Measurements from ENCODE around the gene ITSN1. TPM values are rescaled to one million over a fixed set of nuclear protein-coding genes. Genes with fewer than 3 reads are reported as not detected.

Gene ITSN1
- total and polyA plus RNA-seq, 2 of the 13 experiments (the other 11 are each of a cell fraction or from before 2014, with no cell fraction given), result 26.1 to 33.8 TPM

DNA sequence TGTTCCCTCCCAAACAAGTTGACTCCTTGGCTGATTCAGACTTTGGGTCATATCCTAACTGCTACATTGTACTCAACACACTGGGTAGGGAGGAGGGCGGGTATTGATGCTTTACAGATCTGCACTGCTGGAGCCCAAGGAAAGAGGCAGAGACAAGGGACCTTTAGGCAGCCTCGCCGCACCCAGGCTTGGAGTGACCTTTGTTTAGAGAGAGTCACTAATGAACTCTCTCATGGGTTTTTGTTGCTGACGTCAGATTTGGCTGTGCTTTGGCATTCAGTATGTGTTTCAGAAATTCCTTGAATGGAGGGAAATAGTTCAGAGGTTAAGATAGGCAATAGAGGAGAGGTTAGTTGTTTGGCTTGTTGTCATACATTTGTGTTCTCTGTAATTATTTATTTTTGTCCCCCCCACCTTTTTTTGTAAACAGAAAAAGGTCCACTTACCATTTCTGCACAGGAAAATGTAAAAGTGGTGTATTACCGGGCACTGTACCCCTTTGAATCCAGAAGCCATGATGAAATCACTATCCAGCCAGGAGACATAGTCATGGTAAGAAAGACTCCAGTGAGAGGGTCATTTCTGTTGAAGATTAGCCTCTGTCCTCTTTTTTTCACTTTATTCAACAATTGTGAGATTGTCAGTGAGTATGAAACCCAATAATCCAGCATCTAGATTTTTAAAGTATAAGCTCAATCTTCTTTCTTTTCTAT is 157.2 kb downstream of the ITSN1 start:
- TF ChIP-seq MEIS2 (CRISPR knock-in tag; IDR thresholded peaks at IDR 0.05), result no peak
- TF ChIP-seq ATF2 (CRISPR knock-in tag; IDR thresholded peaks at IDR 0.05), result no peak
- TF ChIP-seq, protein P1, sequence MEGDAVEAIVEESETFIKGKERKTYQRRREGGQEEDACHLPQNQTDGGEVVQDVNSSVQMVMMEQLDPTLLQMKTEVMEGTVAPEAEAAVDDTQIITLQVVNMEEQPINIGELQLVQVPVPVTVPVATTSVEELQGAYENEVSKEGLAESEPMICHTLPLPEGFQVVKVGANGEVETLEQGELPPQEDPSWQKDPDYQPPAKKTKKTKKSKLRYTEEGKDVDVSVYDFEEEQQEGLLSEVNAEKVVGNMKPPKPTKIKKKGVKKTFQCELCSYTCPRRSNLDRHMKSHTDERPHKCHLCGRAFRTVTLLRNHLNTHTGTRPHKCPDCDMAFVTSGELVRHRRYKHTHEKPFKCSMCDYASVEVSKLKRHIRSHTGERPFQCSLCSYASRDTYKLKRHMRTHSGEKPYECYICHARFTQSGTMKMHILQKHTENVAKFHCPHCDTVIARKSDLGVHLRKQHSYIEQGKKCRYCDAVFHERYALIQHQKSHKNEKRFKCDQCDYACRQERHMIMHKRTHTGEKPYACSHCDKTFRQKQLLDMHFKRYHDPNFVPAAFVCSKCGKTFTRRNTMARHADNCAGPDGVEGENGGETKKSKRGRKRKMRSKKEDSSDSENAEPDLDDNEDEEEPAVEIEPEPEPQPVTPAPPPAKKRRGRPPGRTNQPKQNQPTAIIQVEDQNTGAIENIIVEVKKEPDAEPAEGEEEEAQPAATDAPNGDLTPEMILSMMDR (CRISPR knock-in tag; IDR thresholded peaks at IDR 0.05), result no peak
- no peak for TF ChIP-seq CBFB (CRISPR knock-in tag; IDR thresholded peaks at IDR 0.05)
- TF ChIP-seq ZNF788 (CRISPR knock-in tag; IDR thresholded peaks at IDR 0.05; ENCODE audit: borderline replicate concordance), result no peak
- TF ChIP-seq RXRA (CRISPR knock-in tag; IDR thresholded peaks at IDR 0.05), result no peak
- TF ChIP-seq REXO4 (CRISPR knock-in tag; IDR thresholded peaks at IDR 0.05; ENCODE audit: borderline replicate concordance), result no peak
- no peak for TF ChIP-seq ZNF550 (CRISPR knock-in tag; IDR thresholded peaks at IDR 0.05; ENCODE audit: borderline replicate concordance)
- TF ChIP-seq HIVEP1 (CRISPR knock-in tag; IDR thresholded peaks at IDR 0.05), result no peak
- no peak for TF ChIP-seq HOXA9 (CRISPR knock-in tag; IDR thresholded peaks at IDR 0.05; ENCODE audit: borderline replicate concordance)
- no peak for TF ChIP-seq ZSCAN21 (CRISPR knock-in tag; IDR thresholded peaks at IDR 0.05; ENCODE audit: borderline replicate concordance)
- TF ChIP-seq U2AF2 (IDR thresholded peaks at IDR 0.05; ENCODE audit: low read depth, low read length), result no peak
- TF ChIP-seq SNAPC4 (CRISPR knock-in tag; IDR thresholded peaks at IDR 0.05), result no peak
- no peak for TF ChIP-seq ATF1 (CRISPR knock-in tag; IDR thresholded peaks at IDR 0.05)
- TF ChIP-seq ZNF724P (CRISPR knock-in tag; IDR thresholded peaks at IDR 0.05; ENCODE audit: borderline replicate concordance), result no peak
- TF ChIP-seq ZNF292 (CRISPR knock-in tag; IDR thresholded peaks at IDR 0.05; ENCODE audit: borderline replicate concordance, low read depth), result no peak
- no peak for TF ChIP-seq SALL1 (CRISPR knock-in tag; IDR thresholded peaks at IDR 0.05)
- in situ Hi-C loops (cut with HindIII; ENCODE audit: extremely low pct_ligation_motif_present, low pct_unique_long_range_greater_than_20kb) (no loop called here), intact Hi-C loops (cut with micrococcal nuclease; ENCODE audit: unreplicated experiment) (no loop called here)
- H3K4me2 ChIP-seq (ENCODE audit: low read depth, low read length), result no peak overlapping the region
- no peak overlapping the region for H3K9ac ChIP-seq (ENCODE audit: insufficient read depth, low read depth, low read length)
- 92% methylated on average over 5 of the region's 5 CpGs for WGBS (ENCODE audit: low lambda C conversion rate)
- BruUV-seq (replicated peaks), result no TSS peak
- CTCF ChIA-PET (ENCODE audit: low intra/inter-chr PET ratio, low total read pairs), result no interaction called here
- ATAC-seq, result no peak
- POLR2A ChIA-PET, result no interaction called here
- peaks cover 4 to 37% of the 10 kb centered on the region in 2 experiments; a peak in 4 of 5 replicates for H3K36me3 ChIP-seq (replicated peaks in 1 of 2; ENCODE audit: control insufficient read depth in 1 of 2, insufficient read depth in 2 of 2, low read length in 2 of 2)
- no peak for FAIRE-seq
- H3K27ac ChIP-seq (ENCODE audit: extremely low read length, insufficient read depth, low read length), result no peak overlapping the region
- H3K27me3 ChIP-seq (ENCODE audit: control insufficient read depth in 1 of 2, insufficient read depth in 2 of 2, low read length in 2 of 2), result no peaks in the 10 kb centered on the region
- no peak for DNase-seq (ENCODE audit: low spot score)
- H2AFZ ChIP-seq (ENCODE audit: low read length), result no peak overlapping the region
- no peaks in the 10 kb centered on the region for H3K79me2 ChIP-seq (ENCODE audit: insufficient read depth, low read length)
- no peaks in the 10 kb centered on the region for H4K20me1 ChIP-seq (ENCODE audit: insufficient read depth, low read length)
- no peaks in the 10 kb centered on the region for H3K9me3 ChIP-seq (ENCODE audit: low read length)
- H3K4me3 ChIP-seq (replicated peaks in 1 of 3; ENCODE audit: insufficient read depth in 1 of 3, low read depth in 2 of 3, low read length in 3 of 3), result no peak overlapping the region
- no peaks in the 10 kb centered on the region for H3K4me1 ChIP-seq (ENCODE audit: insufficient read depth, low read length)
